Type B pancreatic cell (in vitro differentiated cells): ENCODE data around the gene CCR3. TPM values are rescaled to one million over a fixed set of nuclear protein-coding genes. Genes with fewer than 3 reads are reported as not detected.

ENCODE experiments used
- DNase-seq: peaks from one replicate; pipeline ENCODE4 v3.0.0; 2021; ENCODE audit warnings: mixed read lengths; ENCODE audit not compliant: unreplicated experiment; ENCODE audit errors: extremely low spot score
- H3K27ac Mint-ChIP-seq: 2 replicates; pipeline ENCODE4 v1.8.0; 2021; ENCODE audit warnings: mild to moderate bottlenecking, mixed read lengths
- H3K27me3 Mint-ChIP-seq: 2 replicates; pipeline ENCODE4 v1.8.0; 2021; ENCODE audit warnings: mixed read lengths
- H3K36me3 Mint-ChIP-seq: 2 replicates; pipeline ENCODE4 v1.8.0; 2021; ENCODE audit warnings: mixed read lengths
- H3K4me1 Mint-ChIP-seq: one replicate; pipeline ENCODE4 v1.8.0; 2021; ENCODE audit warnings: mixed read lengths; ENCODE audit not compliant: unreplicated experiment
- H3K4me3 Mint-ChIP-seq: 2 replicates; pipeline ENCODE4 v1.8.0; 2021; ENCODE audit warnings: mild to moderate bottlenecking, mixed read lengths
- H3K9me3 Mint-ChIP-seq: 2 replicates; pipeline ENCODE4 v1.8.0; 2021; ENCODE audit warnings: mixed read lengths
- CTCF ChIP-seq: fragments of 200-600 bp; sonication (generic); conservative IDR thresholded peaks from 2 replicates; pipeline ENCODE4 v1.5.0; 2021; ENCODE audit warnings: antibody characterized with exemption, mild to moderate bottlenecking
- total RNA-seq: library from RNA; stranded (reverse); gene quantifications from 2 replicates; pipeline ENCODE4 v1.2.1, GENCODE V29; 2021; ENCODE audit warnings: low replicate concordance

The CCR3 gene
- total RNA-seq, 1 donor from 2014 or later: not detected

- Mint-ChIP-seq H3K36me3 (no peaks in the 10 kb centered on the region), H3K27ac (no peak overlapping the region), H3K9me3 (no peaks in the 10 kb centered on the region), H3K4me1 (no peaks in the 10 kb centered on the region), H3K4me3 (no peak overlapping the region), H3K27me3 (peaks cover 10% of the 10 kb centered on the region)
- no peak for DNase-seq
- no peak for TF ChIP-seq CTCF
Measured at GRCh38 chr3:46300461-46300789, 58.2 kb downstream of the CCR3 start.

GRCh38 chr3:46301122-46301835 lies 59.0 kb downstream of the CCR3 start:
- H3K4me3 Mint-ChIP-seq: no peak overlapping the region
- TF ChIP-seq CTCF: no peak
- no peak overlapping the region for H3K27ac Mint-ChIP-seq
- DNase-seq: no peak
- no peaks in the 10 kb centered on the region for H3K4me1 Mint-ChIP-seq
- peaks cover 9% of the 10 kb centered on the region for H3K27me3 Mint-ChIP-seq
- H3K9me3 Mint-ChIP-seq: no peaks in the 10 kb centered on the region
- H3K36me3 Mint-ChIP-seq: no peaks in the 10 kb centered on the region

- Mint-ChIP-seq H3K36me3 (no peaks in the 10 kb centered on the region), H3K27me3 (peaks cover 8% of the 10 kb centered on the region), H3K4me1 (no peaks in the 10 kb centered on the region), H3K4me3 (no peak overlapping the region), H3K9me3 (no peaks in the 10 kb centered on the region), H3K27ac (no peak overlapping the region)
- TF ChIP-seq CTCF: no peak
- DNase-seq: no peak
Measured at GRCh38 chr3:46303240-46303639, 61.0 kb downstream of the CCR3 start.

- Mint-ChIP-seq H3K4me1 (no peaks in the 10 kb centered on the region), H3K4me3 (no peak overlapping the region), H3K27ac (no peak overlapping the region), H3K27me3 (peaks cover 8% of the 10 kb centered on the region), H3K9me3 (no peaks in the 10 kb centered on the region), H3K36me3 (no peaks in the 10 kb centered on the region)
- DNase-seq: no peak
- no peak for TF ChIP-seq CTCF
Measured at GRCh38 chr3:46304739-46305138, 62.5 kb downstream of the CCR3 start.

GRCh38 chr3:46312991-46313390 lies 70.7 kb downstream of the CCR3 start:
- Mint-ChIP-seq H3K9me3 (no peaks in the 10 kb centered on the region), H3K36me3 (no peaks in the 10 kb centered on the region), H3K27me3 (peaks cover 8% of the 10 kb centered on the region), H3K4me3 (no peak overlapping the region), H3K27ac (no peak overlapping the region), H3K4me1 (no peaks in the 10 kb centered on the region)
- DNase-seq: no peak
- no peak for TF ChIP-seq CTCF

- Mint-ChIP-seq H3K4me3 (no peak overlapping the region), H3K27ac (no peak overlapping the region), H3K36me3 (no peaks in the 10 kb centered on the region), H3K27me3 (peaks cover 12% of the 10 kb centered on the region), H3K9me3 (no peaks in the 10 kb centered on the region), H3K4me1 (no peaks in the 10 kb centered on the region)
- TF ChIP-seq CTCF: no peak
- no peak for DNase-seq
Measured at GRCh38 chr3:46314517-46314916, 72.3 kb downstream of the CCR3 start.
